HG02840 (cell line): ENCODE measurements around the gene SURF6.
"Not testable (repeated sequence)": the region's sequence is repeated elsewhere in the genome, so short reads cannot be mapped to it uniquely, and the experiment has no call there.

Experiments
- ATAC-seq: cut with Tn5 transposase; IDR thresholded peaks from one replicate; pipeline ENCODE4 v1.9.1; 2021; ENCODE audit warnings: mild to moderate bottlenecking, moderate library complexity, moderate number of reproducible peaks; ENCODE audit not compliant: unreplicated experiment, low FRiP score

Gene SURF6

GRCh38 chr9:133348718-133349573, 13.0 kb upstream of the SURF6 start:
- no peak for ATAC-seq

- ATAC-seq = peak; percentile 84
Measured at GRCh38 chr9:133347985-133348717, 12.2 kb upstream of the SURF6 start, which contains the start of the genes MED22 and RPL7A. Gene MED22, minus strand, starts transcription at chr9:133348131. Its CDS starts 1,469 bp downstream, at chr9:133346662. Gene RPL7A, plus strand, starts transcription at chr9:133348218. Its CDS starts 26 bp downstream, at chr9:133348244.

GRCh38 chr9:133347515-133347984, 11.6 kb upstream of the SURF6 start:
- peak; percentile 24 for ATAC-seq

GRCh38 chr9:133346021-133346785, 10.2 kb upstream of the SURF6 start:
- no peak for ATAC-seq

GRCh38 chr9:133345596-133345995, 9.6 kb upstream of the SURF6 start:
- ATAC-seq = no peak

- ATAC-seq = no peak
Measured at GRCh38 chr9:133344979-133345378, 9.0 kb upstream of the SURF6 start.

GRCh38 chr9:133344071-133344470, 8.1 kb upstream of the SURF6 start:
- ATAC-seq = no peak

GRCh38 chr9:133342570-133342969, 6.6 kb upstream of the SURF6 start:
- ATAC-seq = no peak

GRCh38 chr9:133342069-133342406, 6.0 kb upstream of the SURF6 start:
- ATAC-seq = no peak

GRCh38 chr9:133341369-133342068, 5.5 kb upstream of the SURF6 start:
- ATAC-seq = no peak

- ATAC-seq = no peak
Measured at GRCh38 chr9:133340916-133341315, 4.9 kb upstream of the SURF6 start.

GRCh38 chr9:133340256-133340655, 4.3 kb upstream of the SURF6 start:
- ATAC-seq = no peak

- ATAC-seq = no peak
Measured at GRCh38 chr9:133339641-133340040, 3.7 kb upstream of the SURF6 start.

GRCh38 chr9:133334888-133335287, 1.1 kb downstream of the SURF6 start:
- not testable (repeated sequence) for ATAC-seq

GRCh38 chr9:133334161-133334560, 1.8 kb downstream of the SURF6 start:
- ATAC-seq = no peak

- ATAC-seq = no peak
Measured at GRCh38 chr9:133333566-133333965, 2.4 kb downstream of the SURF6 start.

GRCh38 chr9:133333011-133333410, 3.0 kb downstream of the SURF6 start:
- ATAC-seq = no peak

- no peak for ATAC-seq
Measured at GRCh38 chr9:133332381-133332730, 3.6 kb downstream of the SURF6 start.

GRCh38 chr9:133331641-133332380, 4.2 kb downstream of the SURF6 start:
- no peak for ATAC-seq

GRCh38 chr9:133331221-133331620, 4.8 kb downstream of the SURF6 start:
- ATAC-seq = no peak
